H1 (cell line): ENCODE measurements around the gene FSTL4. TPM values are rescaled to one million over a fixed set of nuclear protein-coding genes. Genes with fewer than 3 reads are reported as not detected.

Experiments
- CTCF ChIA-PET: fragments of 300-600 bp; sonication (Branson Sonifier 250); formaldehyde crosslinking; loops from one replicate; lab custom pipeline; 2021; ENCODE audit not compliant: partially characterized antibody; lab: Charles Lee
- POLR2A ChIA-PET: fragments of 300-600 bp; sonication (Branson Sonifier 250); formaldehyde crosslinking; loops from one replicate; lab custom pipeline; 2021; ENCODE audit warnings: inconsistent platforms; ENCODE audit not compliant: partially characterized antibody; lab: Charles Lee
- DNase-seq, 2 experiments: peaks; one replicate each; pipeline versions ENCODE4 v3.0.0 to v3.0.0-alpha.2; 2010 to 2022; ENCODE audit warnings: low spot score in 2 of 2, low read depth in 1 of 2, mixed read lengths in 1 of 2
- FAIRE-seq: peaks from 2 replicates; lab custom pipeline; 2011; peaks lifted over from hg19 to GRCh38; lab: Jason Lieb, UNC
- H2AFZ ChIP-seq: 2 replicates; pipeline ENCODE4 v1.8.1; 2012; ENCODE audit warnings: low read length, inconsistent platforms
- H2AK5ac ChIP-seq: 2 replicates; pipeline ENCODE4 v1.6.1; 2013; ENCODE audit warnings: low read depth, low read length
- H2BK120ac ChIP-seq: replicated peaks from 2 replicates; pipeline ENCODE3; 2013; ENCODE audit warnings: low read depth, low read length, inconsistent platforms
- H2BK12ac ChIP-seq: 2 replicates; pipeline ENCODE4 v1.6.1; 2013; ENCODE audit warnings: low read depth, low read length
- H2BK15ac ChIP-seq: 2 replicates; pipeline ENCODE4 v1.6.1; 2013; ENCODE audit warnings: low read length
- H2BK20ac ChIP-seq: 2 replicates; pipeline ENCODE4 v1.6.1; 2013; ENCODE audit warnings: low read length
- H2BK5ac ChIP-seq: 2 replicates; pipeline ENCODE4 v1.6.1; 2013; ENCODE audit warnings: low read depth, low read length
- H3K14ac ChIP-seq: 2 replicates; pipeline ENCODE4 v1.6.1; 2013; ENCODE audit warnings: inconsistent platforms; ENCODE audit not compliant: insufficient read length
- H3K18ac ChIP-seq: 2 replicates; pipeline ENCODE4 v1.6.1; 2013; ENCODE audit warnings: low read length; ENCODE audit errors: extremely low read depth
- H3K23ac ChIP-seq: 2 replicates; pipeline ENCODE4 v1.6.1; 2013; ENCODE audit warnings: inconsistent platforms; ENCODE audit not compliant: insufficient read length
- H3K23me2 ChIP-seq: 2 replicates; pipeline ENCODE4 v1.6.1; 2013; ENCODE audit warnings: low read depth, low read length
- H3K27ac ChIP-seq: 2 replicates; pipeline ENCODE4 v1.6.1; 2011; ENCODE audit warnings: low read depth, low read length, inconsistent platforms
- H3K27me3 ChIP-seq, 4 experiments: replicated peaks in 1 of 4; 1 replicate in 1 of 4; 2 replicates in 3 of 4; pipeline versions ENCODE4 v1.6.1 to v1.8.1; 2011 to 2013; ENCODE audit warnings: low read length in 3 of 4, mild to moderate bottlenecking in 3 of 4, inconsistent platforms in 2 of 4, mixed read lengths in 2 of 4, moderate library complexity in 1 of 4; ENCODE audit not compliant: control insufficient read depth in 3 of 4, insufficient read depth in 3 of 4; ENCODE audit errors: extremely low read depth in 1 of 4
- H3K36me3 ChIP-seq, 4 experiments: 2 replicates each; pipeline versions ENCODE4 v1.6.1 to v1.8.1; 2011 to 2013; ENCODE audit warnings: mild to moderate bottlenecking in 4 of 4, low read length in 3 of 4, moderate library complexity in 2 of 4, control low read depth in 1 of 4, inconsistent platforms in 1 of 4; ENCODE audit not compliant: insufficient read depth in 4 of 4, control insufficient read depth in 2 of 4
- H3K4ac ChIP-seq: replicated peaks from 2 replicates; pipeline ENCODE3; 2013; ENCODE audit warnings: low read length, low read depth, mixed read lengths, inconsistent platforms; ENCODE audit not compliant: insufficient read length
- H3K4me1 ChIP-seq, 4 experiments: replicated peaks in 1 of 4; 1 replicate in 1 of 4; 2 replicates in 3 of 4; pipeline versions ENCODE4 v1.6.1 to v1.8.1; 2011 to 2013; ENCODE audit warnings: low read length in 3 of 4, inconsistent platforms in 2 of 4, mixed read lengths in 1 of 4; ENCODE audit not compliant: insufficient read depth in 4 of 4, control insufficient read depth in 3 of 4
- H3K4me2 ChIP-seq, 2 experiments: 2 replicates each; pipeline versions ENCODE4 v1.6.1 to v1.8.1; 2011 to 2013; ENCODE audit warnings: low read depth in 2 of 2, low read length in 2 of 2, control low read depth in 1 of 2, inconsistent platforms in 1 of 2, mild to moderate bottlenecking in 1 of 2; ENCODE audit not compliant: insufficient read depth in 1 of 2
- H3K4me3 ChIP-seq, 4 experiments: fragments of 200-600, 300-600 bp in 1 of 4; sonication (generic), shearing (Covaris generic), sonication (Bioruptor Twin) in 1 of 4; 2 replicates each; pipeline versions ENCODE4 v1.5.1 to v1.8.1; 2011 to 2016; ENCODE audit warnings: low read length in 4 of 4, low read depth in 3 of 4, control low read depth in 2 of 4, inconsistent platforms in 2 of 4, mild to moderate bottlenecking in 2 of 4, mixed read lengths in 1 of 4, moderate library complexity in 1 of 4; ENCODE audit not compliant: insufficient read depth in 2 of 4; ENCODE audit errors: extremely low read depth in 1 of 4
- H3K56ac ChIP-seq: replicated peaks from 2 replicates; pipeline ENCODE3; 2013; ENCODE audit warnings: low read depth, mild to moderate bottlenecking, mixed read lengths, low read length, inconsistent platforms; ENCODE audit not compliant: insufficient read length
- H3K79me1 ChIP-seq: 2 replicates; pipeline ENCODE4 v1.6.1; 2013; ENCODE audit warnings: low read depth, low read length, control low read depth
- H3K79me2 ChIP-seq, 2 experiments: 2 replicates each; pipeline versions ENCODE4 v1.6.1 to v1.8.1; 2012 to 2013; ENCODE audit warnings: low read length in 2 of 2, mild to moderate bottlenecking in 2 of 2, inconsistent platforms in 1 of 2; ENCODE audit not compliant: insufficient read depth in 2 of 2, control insufficient read depth in 1 of 2
- H3K9ac ChIP-seq, 4 experiments: replicated peaks in 1 of 4; 1 replicate in 1 of 4; 2 replicates in 3 of 4; pipeline versions ENCODE4 v1.6.1 to v1.8.1; 2011 to 2013; ENCODE audit warnings: low read depth in 3 of 4, low read length in 3 of 4, control low read depth in 2 of 4, mild to moderate bottlenecking in 2 of 4, moderate library complexity in 2 of 4, inconsistent platforms in 1 of 4; ENCODE audit errors: extremely low read depth in 1 of 4
- H3K9me3 ChIP-seq, 2 experiments: 2 replicates each; pipeline versions ENCODE4 v1.6.1 to v1.8.1; 2012 to 2013; ENCODE audit warnings: mild to moderate bottlenecking in 2 of 2, moderate library complexity in 2 of 2, control low read depth in 1 of 2, inconsistent platforms in 1 of 2, low read depth in 1 of 2, low read length in 1 of 2, mixed read lengths in 1 of 2; ENCODE audit not compliant: insufficient read depth in 2 of 2
- H4K20me1 ChIP-seq, 2 experiments: replicated peaks in 1 of 2; 2 replicates each; pipeline versions ENCODE3 to v1.8.1; 2011 to 2013; ENCODE audit warnings: inconsistent platforms in 2 of 2, low read length in 2 of 2, mild to moderate bottlenecking in 1 of 2; ENCODE audit not compliant: insufficient read depth in 2 of 2, control insufficient read depth in 1 of 2
- H4K5ac ChIP-seq: 2 replicates; pipeline ENCODE4 v1.6.1; 2013; ENCODE audit warnings: low read length, low read depth, mixed read lengths, inconsistent platforms; ENCODE audit not compliant: insufficient read length
- H4K8ac ChIP-seq: 2 replicates; pipeline ENCODE4 v1.8.0; 2013; ENCODE audit warnings: mild to moderate bottlenecking, moderate library complexity, low read length, inconsistent platforms; ENCODE audit not compliant: insufficient read depth; ENCODE audit errors: extremely low read depth
- H4K91ac ChIP-seq: replicated peaks from 2 replicates; pipeline ENCODE3; 2013; ENCODE audit warnings: low read length, mixed read lengths, inconsistent platforms; ENCODE audit not compliant: insufficient read length
- BRCA1 ChIP-seq: IDR thresholded peaks from 2 replicates; pipeline ENCODE4 v1.6.1; 2012; ENCODE audit warnings: low read depth, low read length, improper control_type of control experiment
- CHD2 ChIP-seq: IDR thresholded peaks from 2 replicates; pipeline ENCODE4 v1.6.1; 2012; ENCODE audit warnings: low read length, improper control_type of control experiment
- EGR1 ChIP-seq: IDR thresholded peaks from 2 replicates; pipeline ENCODE4 v1.6.1; 2011; ENCODE audit warnings: low read depth, low read length, borderline replicate concordance
- GTF2F1 ChIP-seq: IDR thresholded peaks from 2 replicates; pipeline ENCODE4 v1.6.1; 2012; ENCODE audit warnings: low read depth, low read length, improper control_type of control experiment, borderline replicate concordance
- HDAC6 ChIP-seq: IDR thresholded peaks from one replicate; pipeline ENCODE4 v1.7.1; 2012; ENCODE audit warnings: low read depth, mild to moderate bottlenecking, inconsistent platforms, low read length, moderate library complexity
- JUN ChIP-seq: IDR thresholded peaks from 2 replicates; pipeline ENCODE4 v1.6.1; 2011; ENCODE audit warnings: low read depth, mild to moderate bottlenecking, improper control_type of control experiment, low read length
- JUND ChIP-seq: IDR thresholded peaks from 2 replicates; pipeline ENCODE4 v1.6.1; 2011; ENCODE audit warnings: mild to moderate bottlenecking, improper control_type of control experiment, low read length
- NANOG ChIP-seq: IDR thresholded peaks from 2 replicates; pipeline ENCODE4 v1.6.1; 2011; ENCODE audit warnings: low read length, low read depth, mild to moderate bottlenecking, inconsistent platforms; ENCODE audit not compliant: insufficient read depth, poor library complexity, severe bottlenecking
- RAD21 ChIP-seq, 2 experiments: IDR thresholded peaks in 1 of 2; conservative IDR thresholded peaks in 1 of 2; 2 replicates each; pipeline ENCODE4 v1.6.1; 2011; ENCODE audit warnings: low read depth in 2 of 2, low read length in 2 of 2, improper control_type of control experiment in 1 of 2, inconsistent platforms in 1 of 2, mild to moderate bottlenecking in 1 of 2, moderate library complexity in 1 of 2
- RXRA ChIP-seq: IDR thresholded peaks from 2 replicates; pipeline ENCODE4 v1.6.1; 2011; ENCODE audit warnings: low read depth, mild to moderate bottlenecking, low read length, moderate library complexity; ENCODE audit not compliant: insufficient read depth
- SIX5 ChIP-seq: IDR thresholded peaks from 2 replicates; pipeline ENCODE4 v1.6.1; 2011; ENCODE audit warnings: mild to moderate bottlenecking, low read depth, low read length
- SP4 ChIP-seq: IDR thresholded peaks from 2 replicates; pipeline ENCODE4 v1.6.1; 2012; ENCODE audit warnings: low read length, inconsistent platforms
- SRF ChIP-seq: IDR thresholded peaks from 2 replicates; pipeline ENCODE4 v1.6.1; 2011; ENCODE audit warnings: mild to moderate bottlenecking, low read depth, low read length, moderate library complexity
- SUZ12 ChIP-seq: fragments of 200-600 bp; sonication (generic); IDR thresholded peaks from 2 replicates; pipeline ENCODE4 v1.6.1; 2012; ENCODE audit warnings: mild to moderate bottlenecking, inconsistent platforms, low read length, moderate library complexity, mixed read lengths
- TCF12 ChIP-seq: IDR thresholded peaks from 2 replicates; pipeline ENCODE4 v1.6.1; 2011; ENCODE audit warnings: low read depth, mild to moderate bottlenecking, low read length
- TEAD4 ChIP-seq: IDR thresholded peaks from 2 replicates; pipeline ENCODE4 v1.6.1; 2012; ENCODE audit warnings: low read depth, low read length, inconsistent platforms, mixed read lengths
- WGBS, 2 experiments: shearing (Covaris generic) in 1 of 2; methylation state at CpG; one replicate each; pipeline versions ENCODE4 v1.1.6 to v1.1.7; 2013 to 2015; ENCODE audit warnings: low lambda C conversion rate in 2 of 2, mixed read lengths in 2 of 2, inconsistent platforms in 1 of 2, low coverage in 1 of 2, missing lambda C conversion rate in 1 of 2; ENCODE audit not compliant: insufficient replicate concordance in 2 of 2, insufficient coverage in 1 of 2, insufficient read length in 1 of 2; ENCODE audit errors: extremely low coverage in 1 of 2, missing lambda C conversion rate in 1 of 2; 5-methylcytosine and 5-hydroxymethylcytosine counted together
- polyA plus RNA-seq, 7 experiments: library from polyadenylated mRNA; depleted of rRNA in 3 of 7; stranded (reverse) in 5 of 7; unstranded in 2 of 7; fragments of >200 nt in 5 of 7; fragments of 200-250 nt in 2 of 7; gene quantifications; 1 replicate in 5 of 7; 2 replicates in 1 of 7; 4 replicates in 1 of 7; pipeline versions ENCODE4 v1.2.1 to v1.2.3, GENCODE V29; 2011 to 2013; ENCODE audit warnings: missing spikeins in 2 of 7, mixed read lengths in 2 of 7
- total RNA-seq: library from RNA; stranded (reverse); fragmentation: NEBNext Ultra II Directional; extraction: Animal tissue kit (Norgen Biotek cat#: 25700); gene quantifications from 2 replicates; pipeline ENCODE4 v1.2.1, GENCODE V29; 2021

The FSTL4 gene
- total and polyA plus RNA-seq, 2 of the 8 experiments (the other 6 are each of a cell fraction or from before 2014, with no cell fraction given): 3.1 to 4.1 TPM

- no peak overlapping the region for H3K9ac ChIP-seq
- H3K4me1 ChIP-seq: peaks cover 3 to 26% (median 4%) of the 10 kb centered on the region in 4 experiments; a peak in 6 of 7 replicates
- no peak overlapping the region for H2AK5ac ChIP-seq
- H2BK15ac ChIP-seq: no peak overlapping the region
- no peaks in the 10 kb centered on the region for H3K79me1 ChIP-seq
- no peak for DNase-seq
- no peak overlapping the region for H2BK20ac ChIP-seq
- no peak overlapping the region for H3K23ac ChIP-seq
- no peaks in the 10 kb centered on the region for H3K27me3 ChIP-seq
- no peaks in the 10 kb centered on the region for H4K20me1 ChIP-seq
- WGBS, 2 experiments: 86% methylated on average over 8 of the region's 8 CpGs; no CpG with 5 or more reads in 1 of the 2 experiments
- H4K91ac ChIP-seq: no peak overlapping the region
- no peak overlapping the region for H3K4me3 ChIP-seq
- H2BK5ac ChIP-seq: no peak overlapping the region
- no peak overlapping the region for H3K18ac ChIP-seq
- H3K56ac ChIP-seq: no peak overlapping the region
- no peak overlapping the region for H2BK12ac ChIP-seq
- H3K23me2 ChIP-seq: no peaks in the 10 kb centered on the region
- no peaks in the 10 kb centered on the region for H3K36me3 ChIP-seq
- FAIRE-seq: no peak
- H4K5ac ChIP-seq: no peak overlapping the region
- no peaks in the 10 kb centered on the region for H3K79me2 ChIP-seq
- no peaks in the 10 kb centered on the region for H3K9me3 ChIP-seq
- POLR2A ChIA-PET: no interaction called here
- H4K8ac ChIP-seq: no peak overlapping the region
- no peak overlapping the region for H2BK120ac ChIP-seq
- no peak overlapping the region for H3K14ac ChIP-seq
- no peak overlapping the region for H3K4ac ChIP-seq
- no peak overlapping the region for H3K27ac ChIP-seq
- H2AFZ ChIP-seq: no peak overlapping the region
- no peak overlapping the region for H3K4me2 ChIP-seq
- CTCF ChIA-PET: interaction anchor here (0.6 to 4.6 kb wide), 10 partner anchors 10 to 647 kb away, joined by 3 to 21 read pairs (median 6); no protein-coding TSS in a partner anchor
- no peak for TF ChIP-seq TCF12
- no peak for TF ChIP-seq CHD2
- TF ChIP-seq BRCA1: no peak
- no peak for TF ChIP-seq NANOG
- no peak for TF ChIP-seq SP4
- no peak for TF ChIP-seq SRF
- no peak for TF ChIP-seq RXRA
- TF ChIP-seq SUZ12: no peak
- no peak for TF ChIP-seq EGR1
- no peak for TF ChIP-seq JUND
- TF ChIP-seq JUN: no peak
- no peak for TF ChIP-seq GTF2F1
- no peak for TF ChIP-seq TEAD4
- no peak for TF ChIP-seq SIX5
- no peak for TF ChIP-seq RAD21 (IDR thresholded peaks at IDR 0.05 in 1 of 2, conservative IDR thresholded peaks at IDR 0.05 in 1 of 2; ENCODE audit: low read depth in 2 of 2, low read length in 2 of 2)
- no peak for TF ChIP-seq HDAC6
These were observed 269.1 kb downstream of the FSTL4 start for GRCh38 chr5:133343196-133343595.
